Measurements from ENCODE around the gene MCU.

The MCU gene

DNA sequence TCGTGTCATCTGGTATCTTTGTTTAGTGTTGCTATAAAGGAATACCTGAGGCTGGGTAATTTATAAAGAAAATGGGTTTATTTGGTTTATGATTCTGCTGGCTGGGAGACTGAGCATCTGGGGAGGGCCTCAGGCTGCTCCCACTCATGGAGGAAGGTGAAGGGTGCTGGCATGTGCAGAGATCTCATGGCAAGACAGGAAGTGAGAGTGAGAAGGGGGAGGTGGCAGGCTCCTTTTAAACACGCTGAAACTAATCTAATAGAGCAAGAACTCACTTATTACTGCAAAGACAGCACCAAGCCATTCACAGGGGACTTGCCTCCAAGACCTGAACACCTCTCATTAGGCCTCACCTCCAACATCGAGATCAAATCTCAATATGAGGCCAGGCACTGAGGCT is 212.9 kb downstream of the MCU start:
- Histone ChIP-seq H3K27me3 (ENCODE audit: insufficient read depth, low read depth) (no peaks in the 10 kb centered on the region), H3K27ac (no peak overlapping the region), H3K79me2 (ENCODE audit: insufficient read depth, low read depth) (no peaks in the 10 kb centered on the region), H3K4me1 (ENCODE audit: low read depth, poor library complexity, severe bottlenecking) (no peaks in the 10 kb centered on the region), H4K20me1 (ENCODE audit: insufficient read depth) (no peaks in the 10 kb centered on the region), H3K9ac (no peak overlapping the region), H3K36me3 (ENCODE audit: insufficient read depth) (no peaks in the 10 kb centered on the region), H3K4me2 (no peak overlapping the region), H2AFZ (ENCODE audit: low read depth) (no peak overlapping the region), H3K4me3 (IDR thresholded peaks at IDR 0.05; ENCODE audit: insufficient read depth, low read depth, low read length) (no peak overlapping the region)
- TF ChIP-seq, protein P1, sequence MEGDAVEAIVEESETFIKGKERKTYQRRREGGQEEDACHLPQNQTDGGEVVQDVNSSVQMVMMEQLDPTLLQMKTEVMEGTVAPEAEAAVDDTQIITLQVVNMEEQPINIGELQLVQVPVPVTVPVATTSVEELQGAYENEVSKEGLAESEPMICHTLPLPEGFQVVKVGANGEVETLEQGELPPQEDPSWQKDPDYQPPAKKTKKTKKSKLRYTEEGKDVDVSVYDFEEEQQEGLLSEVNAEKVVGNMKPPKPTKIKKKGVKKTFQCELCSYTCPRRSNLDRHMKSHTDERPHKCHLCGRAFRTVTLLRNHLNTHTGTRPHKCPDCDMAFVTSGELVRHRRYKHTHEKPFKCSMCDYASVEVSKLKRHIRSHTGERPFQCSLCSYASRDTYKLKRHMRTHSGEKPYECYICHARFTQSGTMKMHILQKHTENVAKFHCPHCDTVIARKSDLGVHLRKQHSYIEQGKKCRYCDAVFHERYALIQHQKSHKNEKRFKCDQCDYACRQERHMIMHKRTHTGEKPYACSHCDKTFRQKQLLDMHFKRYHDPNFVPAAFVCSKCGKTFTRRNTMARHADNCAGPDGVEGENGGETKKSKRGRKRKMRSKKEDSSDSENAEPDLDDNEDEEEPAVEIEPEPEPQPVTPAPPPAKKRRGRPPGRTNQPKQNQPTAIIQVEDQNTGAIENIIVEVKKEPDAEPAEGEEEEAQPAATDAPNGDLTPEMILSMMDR (conservative IDR thresholded peaks at IDR 0.05; ENCODE audit: low read depth, low read length): no peak

DNA sequence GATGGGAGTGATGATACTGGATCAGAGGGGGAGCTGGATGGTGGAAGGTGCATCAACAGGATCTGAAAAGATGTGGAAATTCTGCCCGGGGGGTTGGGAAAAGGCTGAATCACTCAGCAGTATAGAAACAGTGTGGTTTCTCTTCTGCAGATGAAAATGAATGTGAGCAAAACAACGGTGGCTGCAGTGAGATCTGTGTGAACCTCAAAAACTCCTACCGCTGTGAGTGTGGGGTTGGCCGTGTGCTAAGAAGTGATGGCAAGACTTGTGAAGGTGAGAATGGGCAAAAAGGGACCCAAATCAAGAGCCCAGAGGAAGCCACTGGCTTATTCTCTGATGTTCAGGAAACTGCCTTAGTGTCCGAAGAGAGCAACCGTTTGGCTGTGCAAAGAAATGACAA is 214.5 kb downstream of the MCU start:
- no peaks in the 10 kb centered on the region for H3K27me3 ChIP-seq (ENCODE audit: insufficient read depth, low read depth)
- H3K79me2 ChIP-seq (ENCODE audit: insufficient read depth, low read depth): no peaks in the 10 kb centered on the region
- H2AFZ ChIP-seq (ENCODE audit: low read depth): no peak overlapping the region
- H3K4me3 ChIP-seq (IDR thresholded peaks at IDR 0.05; ENCODE audit: insufficient read depth, low read depth, low read length): no peak overlapping the region
- no peak overlapping the region for H3K4me2 ChIP-seq
- no peaks in the 10 kb centered on the region for H4K20me1 ChIP-seq (ENCODE audit: insufficient read depth)
- H3K27ac ChIP-seq: no peak overlapping the region
- H3K9ac ChIP-seq: no peak overlapping the region
- TF ChIP-seq, protein P1 (conservative IDR thresholded peaks at IDR 0.05; ENCODE audit: low read depth, low read length): no peak
- no peaks in the 10 kb centered on the region for H3K36me3 ChIP-seq (ENCODE audit: insufficient read depth)
- no peaks in the 10 kb centered on the region for H3K4me1 ChIP-seq (ENCODE audit: low read depth, poor library complexity, severe bottlenecking)

DNA sequence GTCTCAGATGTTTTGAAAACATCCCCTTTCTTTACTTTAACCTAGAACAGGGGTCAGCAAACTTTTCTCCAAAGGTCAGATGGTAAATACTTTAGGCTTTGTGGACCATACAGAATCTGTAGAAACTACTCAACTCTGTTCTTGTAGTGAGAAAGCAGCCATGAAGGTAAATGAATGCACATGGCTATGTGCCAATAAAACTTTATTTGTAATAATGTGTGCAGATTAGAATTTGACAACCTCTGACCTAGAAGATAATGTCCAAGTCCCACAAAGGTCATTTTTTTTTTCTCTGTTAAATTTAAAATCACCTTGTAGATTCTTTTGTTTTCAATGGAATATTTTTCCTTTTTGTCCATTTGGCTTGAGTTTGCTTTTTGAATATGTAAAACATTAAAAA is 218.8 kb downstream of the MCU start:
- Histone ChIP-seq H3K9ac (no peak overlapping the region), H3K27ac (no peak overlapping the region), H3K4me1 (ENCODE audit: low read depth, poor library complexity, severe bottlenecking) (no peaks in the 10 kb centered on the region), H3K36me3 (ENCODE audit: insufficient read depth) (no peaks in the 10 kb centered on the region), H3K4me3 (IDR thresholded peaks at IDR 0.05; ENCODE audit: insufficient read depth, low read depth, low read length) (no peak overlapping the region), H3K4me2 (no peak overlapping the region), H2AFZ (ENCODE audit: low read depth) (no peak overlapping the region), H4K20me1 (ENCODE audit: insufficient read depth) (no peaks in the 10 kb centered on the region), H3K27me3 (ENCODE audit: insufficient read depth, low read depth) (no peaks in the 10 kb centered on the region), H3K79me2 (ENCODE audit: insufficient read depth, low read depth) (no peaks in the 10 kb centered on the region)
- TF ChIP-seq, protein P1 (conservative IDR thresholded peaks at IDR 0.05; ENCODE audit: low read depth, low read length): no peak

DNA sequence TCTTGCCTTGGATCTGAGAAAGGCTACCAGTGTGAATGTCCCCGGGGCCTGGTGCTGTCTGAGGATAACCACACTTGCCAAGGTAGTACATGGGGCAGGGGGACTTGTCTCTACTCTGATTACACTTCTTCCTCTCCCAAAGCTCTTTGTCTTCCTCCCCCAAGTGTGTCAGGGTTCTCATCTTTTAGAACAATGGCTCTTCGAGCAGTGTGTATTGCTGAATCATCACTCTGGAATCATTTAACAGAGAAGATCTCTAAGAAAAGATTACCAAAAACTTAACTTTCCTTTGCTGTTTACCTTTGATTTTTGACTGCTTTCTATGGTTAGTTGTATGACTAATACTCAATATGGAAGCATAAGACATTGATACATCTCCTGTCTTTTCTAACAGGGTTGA is 219.8 kb downstream of the MCU start:
- no peaks in the 10 kb centered on the region for H3K27me3 ChIP-seq (ENCODE audit: insufficient read depth, low read depth)

More for the DNA sequence above, 219.8 kb downstream of the MCU start:
- Histone ChIP-seq H3K4me1 (ENCODE audit: low read depth, poor library complexity, severe bottlenecking) (no peaks in the 10 kb centered on the region), H3K4me2 (no peak overlapping the region), H3K79me2 (ENCODE audit: insufficient read depth, low read depth) (no peaks in the 10 kb centered on the region), H4K20me1 (ENCODE audit: insufficient read depth) (no peaks in the 10 kb centered on the region), H3K27ac (no peak overlapping the region), H3K4me3 (IDR thresholded peaks at IDR 0.05; ENCODE audit: insufficient read depth, low read depth, low read length) (no peak overlapping the region), H2AFZ (ENCODE audit: low read depth) (no peak overlapping the region), H3K9ac (no peak overlapping the region), H3K36me3 (ENCODE audit: insufficient read depth) (no peaks in the 10 kb centered on the region)
- TF ChIP-seq, protein P1 (conservative IDR thresholded peaks at IDR 0.05; ENCODE audit: low read depth, low read length): no peak

All from KMS-11 (cell line).